Parathyroid adenoma (tissue), 2 donors: ENCODE measurements around the gene NUDT14.

Experiments used
- H2AFZ ChIP-seq: fragments of 300-600 bp; sonication (generic); one replicate; pipeline ENCODE4 v1.7.0; 2017; ENCODE audit warnings: antibody characterized with exemption, mild to moderate bottlenecking
- H3K27ac ChIP-seq: fragments of 300-600 bp; sonication (generic); one replicate; pipeline ENCODE4 v1.7.0; 2017
- H3K27me3 ChIP-seq: fragments of 300-600 bp; sonication (generic); one replicate; pipeline ENCODE4 v1.7.0; 2017; ENCODE audit warnings: low read length; ENCODE audit not compliant: control insufficient read depth, insufficient read depth
- H3K36me3 ChIP-seq: fragments of 300-600 bp; sonication (generic); one replicate; pipeline ENCODE4 v1.7.0; 2017; ENCODE audit warnings: low read length; ENCODE audit not compliant: control insufficient read depth, insufficient read depth
- H3K4me1 ChIP-seq: fragments of 300-600 bp; sonication (generic); one replicate; pipeline ENCODE4 v1.7.0; 2017; ENCODE audit warnings: control low read depth
- H3K4me2 ChIP-seq: fragments of 300-600 bp; sonication (generic); one replicate; pipeline ENCODE4 v1.7.0; 2017; ENCODE audit warnings: low read length
- H3K4me3 ChIP-seq: fragments of 300-600 bp; sonication (generic); one replicate; pipeline ENCODE4 v1.7.0; 2017; ENCODE audit warnings: low read depth, low read length
- H3K79me2 ChIP-seq: fragments of 300-600 bp; sonication (generic); one replicate; pipeline ENCODE4 v1.7.0; 2017; ENCODE audit warnings: control low read depth
- H3K9ac ChIP-seq: fragments of 300-600 bp; sonication (generic); one replicate; pipeline ENCODE4 v1.7.0; 2017; ENCODE audit warnings: mild to moderate bottlenecking
- H3K9me3 ChIP-seq: fragments of 300-600 bp; sonication (generic); one replicate; pipeline ENCODE4 v1.7.0; 2017; ENCODE audit warnings: low read length; ENCODE audit not compliant: control insufficient read depth
- TF ChIP-seq, protein P1 (sequence below): fragments of 300-600 bp; sonication (generic); IDR thresholded peaks from one replicate; pipeline ENCODE4 v1.7.0; 2017; ENCODE audit warnings: antibody characterized with exemption, mild to moderate bottlenecking
- donor health status: primary hyperparathyroidism.

NUDT14 gene

DNA sequence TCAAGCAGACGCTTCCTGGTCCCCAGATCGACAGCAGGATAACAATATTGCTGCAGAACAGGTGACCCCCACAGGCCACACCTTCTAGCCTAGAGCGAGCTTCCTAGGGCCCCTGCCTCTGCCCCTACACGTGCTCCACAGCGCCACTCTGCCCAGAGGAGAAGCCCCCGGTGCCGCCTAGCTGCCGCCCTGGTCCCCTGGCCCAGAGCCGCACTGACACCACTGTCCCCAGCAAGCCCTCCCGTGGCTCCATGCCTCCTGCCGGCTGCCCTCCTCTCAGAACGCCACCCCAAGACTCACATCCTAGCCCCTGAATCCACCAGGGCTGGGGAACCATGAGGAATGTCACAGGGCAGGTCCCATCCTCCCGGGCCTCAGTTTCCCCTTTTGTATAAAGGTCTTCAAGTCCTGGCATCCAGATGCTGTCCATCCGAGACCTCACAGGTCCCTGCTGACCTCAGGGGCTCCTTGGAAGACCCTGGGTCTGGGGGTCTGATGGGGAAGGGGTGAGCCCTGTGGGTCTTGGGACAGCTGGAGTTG lies 43.6 kb downstream of the NUDT14 start:
- Histone ChIP-seq H3K27me3 (no peaks in the 10 kb centered on the region), H3K4me2 (no peak overlapping the region), H3K79me2 (no peaks in the 10 kb centered on the region), H3K36me3 (no peaks in the 10 kb centered on the region), H3K4me1 (no peaks in the 10 kb centered on the region), H2AFZ (no peak overlapping the region), H3K9ac (no peak overlapping the region), H3K4me3 (no peak overlapping the region), H3K9me3 (no peaks in the 10 kb centered on the region), H3K27ac (no peak overlapping the region)
- TF ChIP-seq, protein P1, sequence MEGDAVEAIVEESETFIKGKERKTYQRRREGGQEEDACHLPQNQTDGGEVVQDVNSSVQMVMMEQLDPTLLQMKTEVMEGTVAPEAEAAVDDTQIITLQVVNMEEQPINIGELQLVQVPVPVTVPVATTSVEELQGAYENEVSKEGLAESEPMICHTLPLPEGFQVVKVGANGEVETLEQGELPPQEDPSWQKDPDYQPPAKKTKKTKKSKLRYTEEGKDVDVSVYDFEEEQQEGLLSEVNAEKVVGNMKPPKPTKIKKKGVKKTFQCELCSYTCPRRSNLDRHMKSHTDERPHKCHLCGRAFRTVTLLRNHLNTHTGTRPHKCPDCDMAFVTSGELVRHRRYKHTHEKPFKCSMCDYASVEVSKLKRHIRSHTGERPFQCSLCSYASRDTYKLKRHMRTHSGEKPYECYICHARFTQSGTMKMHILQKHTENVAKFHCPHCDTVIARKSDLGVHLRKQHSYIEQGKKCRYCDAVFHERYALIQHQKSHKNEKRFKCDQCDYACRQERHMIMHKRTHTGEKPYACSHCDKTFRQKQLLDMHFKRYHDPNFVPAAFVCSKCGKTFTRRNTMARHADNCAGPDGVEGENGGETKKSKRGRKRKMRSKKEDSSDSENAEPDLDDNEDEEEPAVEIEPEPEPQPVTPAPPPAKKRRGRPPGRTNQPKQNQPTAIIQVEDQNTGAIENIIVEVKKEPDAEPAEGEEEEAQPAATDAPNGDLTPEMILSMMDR, result no peak

DNA sequence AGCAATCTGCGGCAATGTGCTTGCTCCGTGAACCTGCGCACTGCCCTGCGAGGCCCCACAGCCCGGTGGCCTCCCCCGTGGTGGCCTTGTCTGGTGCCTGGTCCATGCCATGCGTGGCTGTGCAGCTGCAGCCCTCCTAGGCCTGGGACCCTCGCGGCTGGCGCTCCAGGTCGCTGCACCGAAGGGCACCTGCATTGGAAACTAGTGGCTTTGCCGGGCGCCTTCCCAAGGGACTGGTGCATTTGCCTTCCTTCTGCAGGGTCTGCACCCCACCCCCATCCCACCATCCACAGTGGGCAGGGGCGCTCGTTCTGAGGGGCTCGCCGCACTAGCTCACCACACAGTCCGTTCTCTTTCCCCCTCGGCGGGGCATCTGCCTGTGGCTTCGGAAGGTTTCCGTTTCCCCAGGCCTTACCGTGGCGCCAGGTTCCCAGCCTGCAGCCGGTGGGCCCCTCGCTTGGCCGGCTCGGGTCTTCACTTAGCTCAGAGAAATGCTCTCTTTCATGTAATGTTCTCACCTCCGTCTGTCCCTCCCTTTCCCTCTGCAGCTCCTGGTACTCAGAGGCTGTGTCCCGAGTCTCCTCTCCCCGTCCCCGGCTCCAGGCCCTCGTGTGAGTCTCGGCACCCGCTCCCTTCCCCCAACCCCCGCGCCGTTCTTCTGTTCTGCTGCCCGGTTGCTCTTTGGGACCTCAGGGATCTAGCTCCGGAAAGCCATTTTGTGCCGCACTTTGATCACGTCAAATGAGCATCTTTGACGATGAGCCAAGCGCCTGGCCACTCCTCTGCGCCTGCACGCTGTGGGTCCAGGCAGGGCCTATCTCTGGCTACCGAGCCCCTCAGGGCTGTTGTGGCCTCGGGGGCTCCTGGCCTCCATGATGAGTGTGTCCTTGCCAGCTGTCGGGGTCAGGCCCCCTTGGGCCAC lies 44.5 kb downstream of the NUDT14 start:
- Histone ChIP-seq H3K9ac (no peak overlapping the region), H2AFZ (no peak overlapping the region), H3K36me3 (no peaks in the 10 kb centered on the region), H3K27me3 (no peaks in the 10 kb centered on the region), H3K4me1 (no peaks in the 10 kb centered on the region), H3K4me2 (no peak overlapping the region), H3K9me3 (no peaks in the 10 kb centered on the region), H3K79me2 (no peaks in the 10 kb centered on the region), H3K4me3 (no peak overlapping the region), H3K27ac (no peak overlapping the region)
- TF ChIP-seq, protein P1, result no peak

DNA sequence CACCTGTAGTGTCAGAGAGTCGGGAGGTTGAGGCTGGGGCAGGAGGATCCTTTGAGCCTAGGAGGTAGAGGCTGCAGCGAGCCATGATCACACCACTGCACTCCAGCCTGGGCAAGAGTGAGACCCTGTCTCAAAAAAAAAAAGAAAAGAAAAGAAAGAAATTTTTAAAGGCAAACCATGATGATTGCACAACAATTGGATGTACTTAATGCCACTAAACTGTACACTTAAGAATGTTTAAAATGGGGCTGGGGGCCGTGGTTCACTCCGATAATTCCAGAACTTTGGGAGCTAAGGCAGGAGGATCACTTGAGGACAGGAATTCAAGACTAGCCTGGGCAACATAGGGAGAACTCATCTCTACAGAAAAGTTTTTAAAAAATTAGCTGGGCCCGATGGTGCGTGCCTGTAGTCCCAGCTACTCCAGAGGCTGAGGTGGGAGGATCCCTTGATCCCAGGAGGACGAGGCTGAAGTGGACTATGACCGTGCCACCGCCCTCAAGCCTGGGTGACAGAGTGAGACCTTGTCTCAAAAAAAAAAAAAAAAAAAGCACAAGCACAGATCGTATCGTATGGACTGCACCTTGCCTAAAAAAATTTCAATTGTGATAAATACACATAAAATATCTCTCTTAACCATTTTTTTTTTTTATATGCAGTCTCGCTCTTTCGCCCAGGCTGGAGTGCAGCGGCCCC lies 45.3 kb downstream of the NUDT14 start:
- no peaks in the 10 kb centered on the region for H3K4me1 ChIP-seq
- no peaks in the 10 kb centered on the region for H3K27me3 ChIP-seq
- no peaks in the 10 kb centered on the region for H3K36me3 ChIP-seq
- H3K4me3 ChIP-seq, result no peak overlapping the region
- H3K79me2 ChIP-seq, result no peaks in the 10 kb centered on the region
- H3K9ac ChIP-seq, result no peak overlapping the region
- H3K9me3 ChIP-seq, result no peaks in the 10 kb centered on the region
- TF ChIP-seq, protein P1, result no peak
- no peak overlapping the region for H3K4me2 ChIP-seq
- H3K27ac ChIP-seq, result no peak overlapping the region
- H2AFZ ChIP-seq, result no peak overlapping the region

DNA sequence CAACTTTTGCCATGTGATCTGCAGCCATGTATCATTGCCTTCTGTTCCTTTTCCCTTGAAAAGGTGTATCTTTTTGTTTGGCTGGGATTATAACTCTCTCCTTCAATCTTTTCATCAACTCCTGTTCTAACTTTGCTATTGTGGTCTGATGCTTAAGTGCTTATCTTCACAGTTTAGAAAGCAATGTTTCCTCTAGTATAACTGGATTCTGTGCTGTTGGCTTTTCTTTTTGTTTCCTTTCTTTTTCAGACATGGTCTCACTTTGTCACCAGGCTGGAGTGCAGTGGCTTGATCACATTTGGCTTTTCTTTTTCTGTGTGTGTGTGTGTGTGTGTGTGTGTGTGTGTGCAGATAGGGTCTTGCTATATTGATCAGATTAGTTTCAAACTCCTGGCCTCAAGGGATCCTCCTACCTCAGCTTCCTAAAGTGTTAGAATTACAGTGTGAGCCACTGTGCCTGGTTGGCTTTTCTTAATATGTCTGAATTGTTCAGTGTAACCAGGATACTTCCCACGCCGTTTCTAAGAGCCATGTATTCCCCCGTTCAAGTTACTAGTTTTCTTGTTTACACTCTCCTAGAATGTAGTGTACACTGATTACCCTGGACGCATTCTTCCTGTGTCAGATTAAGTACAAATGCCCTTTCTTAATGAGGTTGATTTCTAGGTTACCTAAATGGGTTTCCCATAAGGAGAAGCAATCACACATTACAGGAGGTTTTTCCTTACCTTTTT lies 48.0 kb downstream of the NUDT14 start:
- Histone ChIP-seq H3K79me2 (no peaks in the 10 kb centered on the region), H3K4me3 (no peak overlapping the region), H3K36me3 (no peaks in the 10 kb centered on the region), H3K27ac (no peak overlapping the region), H3K4me2 (no peak overlapping the region), H3K27me3 (no peaks in the 10 kb centered on the region), H3K9ac (no peak overlapping the region), H2AFZ (no peak overlapping the region), H3K4me1 (no peaks in the 10 kb centered on the region), H3K9me3 (no peaks in the 10 kb centered on the region)
- TF ChIP-seq, protein P1, result no peak
